H9 (cell line): ENCODE results near the gene FAM13A. TPM values are rescaled to one million over a fixed set of nuclear protein-coding genes. Genes with fewer than 3 reads are reported as not detected.

ENCODE experiments used
- DNase-seq: peaks from one replicate; pipeline ENCODE4 v3.0.0-alpha.2; 2017
- H2AFZ ChIP-seq: one replicate; pipeline ENCODE4 v1.6.1; 2013; ENCODE audit warnings: mild to moderate bottlenecking, low read length, control low read depth, moderate library complexity
- H2AK5ac ChIP-seq: 2 replicates; pipeline ENCODE4 v1.6.1; 2013; ENCODE audit warnings: low read length, control low read depth, mixed read lengths; ENCODE audit not compliant: insufficient read length
- H2BK120ac ChIP-seq: one replicate; pipeline ENCODE4 v1.6.1; 2013; ENCODE audit warnings: low read depth, mild to moderate bottlenecking, low read length, control low read depth, inconsistent platforms; ENCODE audit not compliant: poor library complexity, severe bottlenecking
- H2BK12ac ChIP-seq: 2 replicates; pipeline ENCODE4 v1.6.1; 2013; ENCODE audit warnings: low read length, control low read depth, mixed read lengths, low read depth; ENCODE audit not compliant: insufficient read length
- H2BK15ac ChIP-seq: 2 replicates; pipeline ENCODE4 v1.6.1; 2013; ENCODE audit warnings: low read depth, low read length, control low read depth
- H2BK20ac ChIP-seq: one replicate; pipeline ENCODE4 v1.6.1; 2013; ENCODE audit warnings: low read depth, mild to moderate bottlenecking, low read length, control low read depth, inconsistent platforms; ENCODE audit not compliant: poor library complexity, severe bottlenecking
- H2BK5ac ChIP-seq: 2 replicates; pipeline ENCODE4 v1.6.1; 2013; ENCODE audit warnings: low read length, control low read depth, mixed read lengths; ENCODE audit not compliant: insufficient read length
- H3K14ac ChIP-seq: 2 replicates; pipeline ENCODE4 v1.6.1; 2013; ENCODE audit warnings: low read length, control low read depth; ENCODE audit not compliant: insufficient read depth
- H3K18ac ChIP-seq: 2 replicates; pipeline ENCODE4 v1.6.1; 2013; ENCODE audit warnings: low read depth, mild to moderate bottlenecking, mixed read lengths, low read length, control low read depth; ENCODE audit not compliant: insufficient read length
- H3K23ac ChIP-seq: 2 replicates; pipeline ENCODE4 v1.6.1; 2013; ENCODE audit warnings: low read length, control low read depth, mixed read lengths, low read depth; ENCODE audit not compliant: insufficient read length
- H3K23me2 ChIP-seq: 2 replicates; pipeline ENCODE4 v1.6.1; 2013; ENCODE audit warnings: low read depth, mild to moderate bottlenecking, mixed read lengths, low read length, control low read depth; ENCODE audit not compliant: insufficient read length, poor library complexity, severe bottlenecking
- H3K27ac ChIP-seq: 2 replicates; pipeline ENCODE4 v1.5.1; 2013; ENCODE audit warnings: low read length, control low read depth, mixed read lengths, low read depth; ENCODE audit not compliant: insufficient read length
- H3K27me3 ChIP-seq: 2 replicates; pipeline ENCODE4 v1.6.1; 2013; ENCODE audit warnings: low read length, control low read depth, inconsistent platforms; ENCODE audit not compliant: insufficient read depth
- H3K4ac ChIP-seq: 2 replicates; pipeline ENCODE4 v1.6.1; 2013; ENCODE audit warnings: low read depth, mild to moderate bottlenecking, control low read depth, inconsistent platforms, low read length, moderate library complexity
- H3K4me1 ChIP-seq: 2 replicates; pipeline ENCODE4 v1.6.1; 2013; ENCODE audit warnings: low read length, control low read depth, inconsistent platforms; ENCODE audit not compliant: insufficient read depth
- H3K4me2 ChIP-seq: 2 replicates; pipeline ENCODE4 v1.6.1; 2013; ENCODE audit warnings: low read length, control low read depth, mixed read lengths; ENCODE audit not compliant: insufficient read length, insufficient read depth
- H3K56ac ChIP-seq: 2 replicates; pipeline ENCODE4 v1.6.1; 2013; ENCODE audit warnings: low read depth, mild to moderate bottlenecking, mixed read lengths, low read length, control low read depth; ENCODE audit not compliant: insufficient read length
- H3K79me1 ChIP-seq: 2 replicates; pipeline ENCODE4 v1.6.1; 2013; ENCODE audit warnings: low read depth, mild to moderate bottlenecking, moderate library complexity, low read length, control low read depth, inconsistent platforms; ENCODE audit not compliant: insufficient read depth, poor library complexity, severe bottlenecking
- H3K79me2 ChIP-seq: 2 replicates; pipeline ENCODE4 v1.6.1; 2013; ENCODE audit warnings: low read length, control low read depth, inconsistent platforms; ENCODE audit not compliant: insufficient read depth
- H3K9ac ChIP-seq: 2 replicates; pipeline ENCODE4 v1.6.1; 2013; ENCODE audit warnings: low read length, control low read depth, mixed read lengths; ENCODE audit not compliant: insufficient read length; ENCODE audit errors: extremely low read depth
- H3K9me3 ChIP-seq: one replicate; pipeline ENCODE4 v1.6.1; 2013; ENCODE audit warnings: low read depth, low read length, inconsistent platforms; ENCODE audit not compliant: control insufficient read depth
- H3T11ph ChIP-seq: one replicate; pipeline ENCODE4 v1.6.1; 2013; ENCODE audit warnings: mild to moderate bottlenecking, low read length, control low read depth, inconsistent platforms
- H4K20me1 ChIP-seq: one replicate; pipeline ENCODE4 v1.6.1; 2013; ENCODE audit not compliant: control insufficient read depth, insufficient read length, insufficient read depth
- H4K5ac ChIP-seq: 2 replicates; pipeline ENCODE4 v1.6.1; 2013; ENCODE audit warnings: low read depth, mild to moderate bottlenecking, mixed read lengths, low read length, control low read depth; ENCODE audit not compliant: insufficient read length
- H4K8ac ChIP-seq: replicated peaks from 2 replicates; pipeline ENCODE4 v1.6.1; 2013; ENCODE audit warnings: low read length, control low read depth, mixed read lengths, low read depth; ENCODE audit not compliant: insufficient read length
- H4K91ac ChIP-seq: 2 replicates; pipeline ENCODE4 v1.6.1; 2013; ENCODE audit warnings: low read depth, mild to moderate bottlenecking, moderate library complexity, mixed read lengths, low read length, control low read depth; ENCODE audit not compliant: insufficient read length
- H3K27ac Mint-ChIP-seq, 3 experiments: 2 replicates in 2 of 3; 3 replicates in 1 of 3; pipeline ENCODE4 v1.8.0; 2020 to 2021; ENCODE audit warnings: mixed read lengths in 3 of 3, mild to moderate bottlenecking in 1 of 3, moderate library complexity in 1 of 3
- H3K27me3 Mint-ChIP-seq: 2 replicates; pipeline ENCODE4 v1.8.0; 2021; ENCODE audit warnings: low read depth, mild to moderate bottlenecking, moderate library complexity, mixed read lengths
- H3K36me3 Mint-ChIP-seq, 3 experiments: 2 replicates in 2 of 3; 3 replicates in 1 of 3; pipeline ENCODE4 v1.8.0; 2020 to 2021; ENCODE audit warnings: low read depth in 3 of 3, mixed read lengths in 3 of 3; ENCODE audit not compliant: insufficient read depth in 1 of 3
- H3K4me1 Mint-ChIP-seq, 2 experiments: 2 replicates each; pipeline ENCODE4 v1.8.0; 2020; ENCODE audit warnings: mixed read lengths in 2 of 2
- H3K4me3 Mint-ChIP-seq, 2 experiments: 2 replicates in 1 of 2; 3 replicates in 1 of 2; pipeline ENCODE4 v1.8.0; 2020 to 2021; ENCODE audit warnings: mild to moderate bottlenecking in 2 of 2, mixed read lengths in 2 of 2, moderate library complexity in 1 of 2
- H3K9me3 Mint-ChIP-seq, 2 experiments: 2 replicates in 1 of 2; 3 replicates in 1 of 2; pipeline ENCODE4 v1.8.0; 2020; ENCODE audit warnings: mild to moderate bottlenecking in 2 of 2, mixed read lengths in 2 of 2, moderate library complexity in 1 of 2
- CTCF ChIP-seq: fragments of 200-600 bp; sonication (generic); conservative IDR thresholded peaks from 3 replicates; pipeline ENCODE4 v1.8.0; 2021; ENCODE audit warnings: antibody characterized with exemption, mild to moderate bottlenecking
- WGBS: extraction: QIAGEN DNeasy Blood & Tissue Kit; methylation state at CpG from one replicate; pipeline ENCODE4 v1.1.7; 2013; ENCODE audit warnings: missing lambda C conversion rate, low lambda C conversion rate, mixed read lengths; ENCODE audit not compliant: insufficient read length; ENCODE audit errors: extremely low coverage; 5-methylcytosine and 5-hydroxymethylcytosine counted together
- total RNA-seq: library from RNA; stranded (reverse); gene quantifications from 2 replicates; pipeline ENCODE4 v1.2.1, GENCODE V29; 2021

FAM13A gene
- total RNA-seq, 1 experiment from 2014 or later: 12.7 TPM

- Histone ChIP-seq H3K79me2 (no peaks in the 10 kb centered on the region), H2BK12ac (no peak overlapping the region), H3K23me2 (no peaks in the 10 kb centered on the region), H3K9me3 (no peaks in the 10 kb centered on the region), H2BK5ac (no peak overlapping the region), H2BK120ac (no peak overlapping the region), H4K5ac (no peak overlapping the region), H4K91ac (no peak overlapping the region), H3K4me2 (no peak overlapping the region), H2BK20ac (no peak overlapping the region), H3K79me1 (no peaks in the 10 kb centered on the region), H3K27me3 (no peaks in the 10 kb centered on the region), H3K18ac (no peak overlapping the region), H3K23ac (no peak overlapping the region), H4K8ac (no peak overlapping the region), H3K56ac (no peak overlapping the region), H3K4me1 (no peaks in the 10 kb centered on the region), H4K20me1 (no peaks in the 10 kb centered on the region), H3K14ac (no peak overlapping the region), H3K27ac (no peak overlapping the region), H3T11ph (no peak overlapping the region), H3K9ac (no peak overlapping the region), H2BK15ac (no peak overlapping the region), H2AFZ (no peak overlapping the region), H2AK5ac (no peak overlapping the region), H3K4ac (no peak overlapping the region)
- no peaks in the 10 kb centered on the region for H3K27me3 Mint-ChIP-seq
- TF ChIP-seq CTCF: no peak
- WGBS: no CpG with 5 or more reads among the region's 5 CpGs
- no peak overlapping the region for H3K4me3 Mint-ChIP-seq
- H3K9me3 Mint-ChIP-seq: no peaks in the 10 kb centered on the region
- H3K4me1 Mint-ChIP-seq: peaks cover 3 to 14% of the 10 kb centered on the region in 2 experiments; a peak in 2 of 4 replicates
- DNase-seq: no peak
- H3K36me3 Mint-ChIP-seq: peaks cover 21 to 35% (median 31%) of the 10 kb centered on the region in 3 experiments; a peak in 6 of 7 replicates
- peak overlapping the region in 1 of 3 experiments; percentile 9; a peak in 1 of 7 replicates for H3K27ac Mint-ChIP-seq
Measured at GRCh38 chr4:88746206-88746605, 310.8 kb downstream of the FAM13A start.
